Activated T-helper 9 cell treated with anti-CD3 and anti-CD28 coated beads, Interleukin-2, amount 50 U/mL, for 16 hours (primary cell): ENCODE results near the gene NFATC2.
"Not testable (repeated sequence)": the region's sequence is repeated elsewhere in the genome, so short reads cannot be mapped to it uniquely, and the experiment has no call there.

Source experiments
- DNase-seq: peaks from one replicate; pipeline ENCODE4 v3.0.0-alpha.2; 2020; ENCODE audit warnings: low read depth

NFATC2 gene

DNA sequence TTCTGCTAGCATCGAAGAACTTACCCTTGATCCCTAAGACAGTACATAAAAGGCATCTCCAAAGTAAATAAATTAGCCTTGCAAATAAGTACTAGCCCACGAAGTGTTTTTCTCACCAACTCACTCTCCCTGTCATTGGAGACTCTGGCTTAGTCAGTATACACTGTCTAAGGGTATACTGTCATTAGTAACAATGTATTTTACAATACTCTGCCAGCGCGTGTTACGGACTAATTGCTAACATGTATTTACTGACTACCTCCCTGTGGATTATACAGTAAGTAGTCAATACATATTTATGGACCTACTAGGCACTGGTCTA lies 72.1 kb downstream of the NFATC2 start:
- DNase-seq, result no peak

DNA sequence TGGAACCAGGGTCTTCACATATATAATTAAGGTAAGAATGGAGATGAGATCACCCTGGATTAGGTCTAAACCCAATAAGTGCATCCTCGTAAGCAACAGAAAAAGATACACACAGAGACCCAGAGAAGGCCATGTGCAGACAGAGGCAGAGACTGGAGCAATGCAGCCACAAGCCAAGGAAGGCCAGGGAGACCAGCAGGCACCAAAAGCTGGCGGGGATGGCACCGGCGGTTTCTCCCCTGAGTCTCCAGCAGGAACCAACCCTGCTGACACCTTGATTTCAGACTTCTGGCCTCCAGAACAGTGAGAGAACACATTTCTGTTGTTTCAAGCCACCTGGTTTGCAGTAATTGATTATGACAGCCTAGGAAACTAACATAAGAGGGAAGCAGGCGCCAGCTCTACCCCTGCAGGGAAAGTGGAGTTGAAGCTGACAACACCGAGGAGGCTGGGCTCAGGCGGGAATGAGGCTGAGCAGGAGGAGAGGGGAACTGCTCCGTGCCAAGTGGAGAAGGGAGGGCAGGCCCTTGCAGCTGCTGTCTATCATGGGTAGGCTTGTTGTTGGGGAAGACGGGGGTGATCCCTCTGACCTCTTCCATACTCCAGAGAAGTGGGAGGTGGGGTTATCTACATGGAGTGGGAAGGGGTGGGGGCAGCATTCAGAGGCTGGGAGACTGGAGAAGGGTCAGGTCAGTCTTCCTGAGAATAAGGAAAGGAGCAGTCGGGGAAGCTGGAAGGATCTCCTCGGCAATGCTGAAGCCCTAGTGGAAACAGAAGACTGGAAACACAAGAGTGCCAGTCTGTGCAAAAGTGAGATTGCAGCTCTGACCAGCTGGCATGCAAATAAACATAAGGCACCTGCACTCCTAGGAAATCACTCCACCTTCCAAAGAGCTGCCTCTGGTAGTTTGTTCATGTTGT lies 72.7 kb downstream of the NFATC2 start:
- no peak for DNase-seq

DNA sequence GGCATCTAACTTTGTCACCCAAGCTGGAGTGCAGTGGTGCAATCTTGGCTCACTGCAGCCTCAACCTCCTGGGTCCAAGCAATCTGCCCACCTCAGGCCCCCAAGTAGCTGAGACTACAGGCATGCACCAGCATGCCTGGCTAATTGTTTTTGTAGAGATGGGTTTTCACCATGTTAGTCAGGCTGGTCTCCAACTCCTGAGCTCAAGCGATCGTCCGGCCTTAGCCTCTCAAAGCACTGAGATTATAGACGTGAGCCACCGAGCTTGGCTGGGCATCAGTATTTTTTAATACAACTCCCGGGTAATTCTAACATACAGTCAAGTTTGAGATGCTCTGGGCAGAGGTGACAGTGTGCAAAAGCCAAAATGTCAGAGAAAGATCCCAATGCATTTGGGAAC lies 73.5 kb downstream of the NFATC2 start:
- no peak for DNase-seq

DNA sequence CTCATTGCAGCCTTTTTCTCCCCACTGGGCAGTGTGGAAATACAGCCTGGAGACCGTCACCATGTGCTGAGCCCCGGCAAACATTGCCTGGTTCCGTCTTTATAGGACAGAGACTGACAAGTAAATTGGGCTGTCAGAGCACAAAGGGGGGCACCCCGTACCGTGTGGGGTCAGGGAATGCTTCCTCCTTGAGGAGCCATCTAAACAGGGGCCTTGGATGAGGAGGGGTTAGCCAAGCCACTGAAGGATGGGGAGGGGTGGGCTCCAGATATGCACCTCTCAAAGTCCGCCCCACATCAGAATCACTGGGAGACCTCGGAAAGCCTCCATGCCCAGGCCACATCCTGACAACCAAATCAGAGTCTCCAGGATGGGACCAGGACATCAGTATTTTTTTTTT lies 73.9 kb downstream of the NFATC2 start:
- no peak for DNase-seq

DNA sequence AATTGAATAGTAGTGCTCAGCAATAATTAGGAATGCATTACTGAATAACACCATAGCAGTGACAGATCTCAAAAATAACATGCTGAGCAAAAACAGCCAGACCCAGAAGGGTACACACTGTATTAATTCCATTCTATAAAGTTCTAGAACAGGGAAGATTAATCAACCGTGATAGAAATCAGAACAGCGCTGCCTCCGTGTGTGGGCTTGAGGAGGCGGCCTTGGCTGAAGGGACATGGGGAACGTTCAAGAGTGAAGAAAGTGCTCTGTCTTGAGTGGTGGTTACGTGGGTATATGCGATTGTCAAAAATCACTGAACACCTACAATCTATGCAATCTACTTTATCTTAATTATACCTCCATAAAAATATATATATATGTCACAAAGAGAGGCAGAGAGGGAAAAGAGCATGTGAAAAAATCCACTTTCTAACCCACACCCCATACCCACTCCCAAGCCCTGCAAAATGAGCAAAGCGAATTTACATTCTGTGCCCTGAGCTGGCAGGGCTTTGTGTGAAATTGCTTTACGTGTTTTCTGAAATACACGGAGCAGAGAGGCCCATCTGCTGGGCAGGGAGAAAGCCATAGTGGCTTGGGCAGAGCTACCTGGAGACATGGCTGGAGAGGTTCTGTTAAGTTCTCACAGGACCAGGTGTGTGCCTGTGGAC lies 74.4 kb downstream of the NFATC2 start:
- DNase-seq, result no peak

DNA sequence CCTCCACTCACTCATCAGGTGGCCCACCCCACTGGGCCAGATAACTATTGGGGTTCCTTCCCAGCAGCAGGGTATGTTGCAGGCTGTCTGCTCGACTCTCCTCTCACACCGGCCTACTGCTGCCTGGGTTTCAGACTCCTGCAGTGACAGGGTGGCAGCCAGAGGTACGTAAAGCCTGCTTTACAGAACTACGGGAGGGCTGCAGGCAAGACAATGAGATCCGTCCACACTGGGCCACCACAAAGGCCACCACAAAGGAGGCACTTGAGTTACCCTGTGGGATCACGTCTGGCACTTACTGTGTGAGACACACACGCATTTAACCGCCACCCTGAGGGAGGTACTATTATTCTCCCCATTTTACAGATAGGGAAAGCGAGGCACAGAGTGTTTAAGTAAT lies 78.5 kb downstream of the NFATC2 start:
- no peak for DNase-seq

DNA sequence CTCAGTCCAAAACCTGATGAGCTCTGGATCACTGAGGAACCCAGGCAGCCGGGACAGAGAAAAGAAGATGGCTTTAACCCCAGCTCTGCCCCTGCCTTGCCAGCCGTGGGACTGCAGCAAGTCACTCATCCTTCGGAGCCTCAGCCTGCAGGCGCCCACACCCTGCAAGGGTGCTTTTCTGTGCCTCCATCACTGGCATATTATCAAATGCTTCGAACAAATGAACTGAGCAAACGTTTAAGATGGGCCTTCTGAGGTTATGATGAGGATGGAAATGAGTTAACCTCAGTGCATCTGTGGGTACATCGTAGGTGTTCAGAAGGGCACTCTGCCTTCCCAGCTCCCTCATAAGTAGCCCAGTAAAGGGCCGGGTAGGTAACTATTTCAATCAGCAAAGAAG lies 79.0 kb downstream of the NFATC2 start:
- no peak for DNase-seq

DNA sequence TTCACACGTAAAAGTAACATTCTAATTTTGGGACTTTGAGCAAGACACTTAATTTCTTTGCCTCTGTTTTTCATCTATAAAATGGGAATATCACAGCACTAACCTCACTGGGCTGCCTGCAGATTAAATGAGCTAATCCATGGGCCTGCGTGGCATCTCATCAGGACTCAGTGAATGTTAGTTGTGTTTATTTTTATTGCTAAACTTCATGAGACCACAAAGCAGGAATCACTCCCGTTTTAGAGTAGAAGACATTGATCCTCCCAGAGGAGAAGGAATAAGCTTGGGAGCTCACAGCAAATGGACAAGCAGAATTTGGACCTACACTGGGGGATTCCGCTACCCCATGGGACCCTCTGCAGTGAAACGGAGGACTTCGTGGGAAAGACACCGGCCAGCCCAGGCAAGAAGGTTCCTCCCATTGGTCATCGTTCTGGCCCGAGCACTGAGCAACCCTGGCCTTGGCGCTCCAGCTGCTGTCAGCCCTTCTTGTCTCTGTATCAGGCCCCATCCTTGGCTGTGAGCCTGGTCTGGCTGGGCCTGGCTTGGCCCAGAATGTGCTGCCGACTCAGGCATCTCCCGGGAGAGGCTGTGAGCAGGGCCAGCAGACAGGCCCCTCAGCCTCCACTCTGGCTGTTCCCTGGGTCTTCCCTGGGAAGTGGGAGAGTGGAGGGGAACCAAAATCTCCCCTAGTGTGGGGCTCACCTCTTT lies 79.8 kb downstream of the NFATC2 start:
- no peak for DNase-seq

DNA sequence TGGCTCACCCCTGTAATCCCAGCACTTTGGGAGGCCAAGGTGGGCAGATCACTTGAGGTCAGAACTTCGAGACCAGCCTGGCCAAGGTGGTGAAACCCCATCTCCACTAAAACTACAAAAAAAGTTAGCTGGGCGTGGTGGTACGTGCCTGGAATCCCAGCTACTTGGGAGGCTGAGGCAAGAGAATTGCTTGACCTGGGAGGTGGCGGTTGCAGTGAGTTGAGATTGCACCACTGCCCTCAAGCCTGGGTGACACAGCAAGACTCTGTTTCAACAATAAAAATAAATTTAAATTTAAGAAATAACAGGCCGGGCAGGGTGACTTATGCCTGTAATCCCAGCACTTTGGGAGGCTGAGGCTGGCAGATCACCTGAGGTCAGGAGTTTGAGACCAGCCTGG lies 80.7 kb downstream of the NFATC2 start:
- DNase-seq, result not testable (repeated sequence)

DNA sequence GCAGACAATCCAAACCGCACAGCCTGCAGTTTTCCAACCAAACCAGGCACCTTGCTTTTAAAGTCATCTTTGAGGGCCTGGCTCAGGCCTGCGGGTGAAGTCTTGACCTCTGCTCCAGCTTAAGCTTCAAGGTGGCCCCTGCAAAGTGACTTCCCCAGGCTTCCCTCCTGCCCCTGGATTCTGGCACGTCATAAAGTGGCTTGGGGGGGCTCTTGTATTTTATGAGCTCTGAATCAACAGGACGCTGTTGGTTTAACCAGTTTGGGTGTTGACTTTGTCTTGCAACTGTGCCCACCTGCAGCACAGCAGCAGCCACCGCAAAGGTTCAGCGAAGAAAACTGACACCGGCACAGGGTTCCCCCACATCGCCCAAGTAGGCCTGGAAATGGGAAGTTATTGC lies 81.2 kb downstream of the NFATC2 start:
- no peak for DNase-seq

DNA sequence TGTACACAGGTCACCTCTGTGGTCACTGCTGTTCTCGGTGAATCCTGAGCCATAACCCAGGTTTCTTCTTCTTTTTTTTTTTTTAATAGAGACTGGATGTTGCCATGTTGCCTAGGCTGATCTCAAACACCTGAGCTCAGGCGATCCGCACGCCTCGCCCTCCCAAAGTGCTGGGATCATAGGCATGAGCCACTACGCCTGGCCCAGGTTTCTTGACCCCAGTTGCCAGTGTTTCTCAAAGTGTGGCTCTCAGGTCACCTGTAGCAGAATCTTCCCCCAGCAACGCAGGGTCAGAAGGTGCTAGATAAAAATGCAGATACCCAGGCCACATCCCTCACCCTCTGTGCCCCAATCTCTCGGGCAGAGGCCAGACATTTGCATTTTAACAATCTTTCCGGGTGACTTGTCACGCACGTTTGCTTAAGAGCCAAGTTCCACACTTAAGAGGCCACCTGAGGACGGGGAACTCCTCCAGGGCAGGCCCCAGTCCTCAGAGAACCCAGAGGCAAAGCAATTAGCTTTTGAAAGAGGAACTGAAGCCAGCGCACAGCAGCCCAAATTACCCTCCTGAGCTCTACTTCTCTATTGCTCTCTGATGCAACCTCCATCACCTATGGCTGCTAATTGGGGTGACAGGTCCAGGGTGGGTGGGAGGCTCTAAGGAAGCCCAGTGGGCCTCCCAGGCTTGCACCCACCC lies 81.8 kb downstream of the NFATC2 start:
- DNase-seq, result no peak

DNA sequence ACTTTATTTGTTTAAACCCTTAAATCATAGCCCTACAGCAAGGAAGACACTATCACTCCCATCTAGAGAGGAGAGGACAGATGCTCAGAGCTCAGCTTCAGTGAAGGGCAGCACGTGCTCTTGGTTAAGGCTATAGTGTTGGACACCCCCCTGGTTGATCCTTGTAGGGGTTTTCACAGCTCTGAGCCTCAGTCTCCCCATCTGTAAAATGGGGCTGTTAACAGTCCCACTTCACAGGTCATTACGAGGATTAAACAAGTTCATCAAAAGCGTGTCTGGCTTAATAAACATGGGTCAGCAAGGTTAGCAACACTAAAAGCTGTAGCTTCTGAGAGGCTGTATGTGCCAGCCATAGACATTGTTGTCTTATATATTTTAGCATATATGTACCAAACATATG lies 82.4 kb downstream of the NFATC2 start:
- no peak for DNase-seq

DNA sequence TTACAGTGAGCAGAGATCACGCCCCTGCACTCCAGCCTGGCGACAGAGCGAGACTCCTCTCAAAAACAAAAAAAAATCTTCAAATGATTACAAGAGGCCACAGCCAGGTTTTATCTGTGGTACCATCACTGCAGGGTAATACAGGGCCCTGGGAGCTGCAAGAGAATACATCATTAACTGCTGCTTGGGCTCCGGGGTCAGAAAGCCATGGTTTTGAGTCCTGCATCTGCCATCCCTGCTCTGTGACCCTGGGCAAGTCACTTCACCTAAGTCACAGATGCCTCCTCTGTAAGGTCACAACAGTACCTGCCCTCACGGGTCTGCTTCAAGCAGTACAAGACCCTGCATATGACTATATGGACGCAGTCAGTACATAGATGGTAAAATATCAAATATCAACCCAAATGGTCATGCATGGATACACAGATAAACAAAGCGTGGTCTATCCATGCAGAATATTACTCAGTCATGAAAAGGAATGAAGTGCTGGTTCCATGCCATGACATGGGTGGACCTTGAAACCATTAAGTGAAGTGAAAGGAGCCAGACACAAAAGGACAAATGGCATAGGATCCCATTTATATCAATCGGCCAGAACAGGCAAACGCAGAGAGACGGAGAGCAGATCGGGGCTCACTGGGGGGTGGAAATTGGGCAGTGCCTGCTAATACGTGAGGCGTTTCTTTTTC lies 83.6 kb downstream of the NFATC2 start:
- DNase-seq, result no peak

DNA sequence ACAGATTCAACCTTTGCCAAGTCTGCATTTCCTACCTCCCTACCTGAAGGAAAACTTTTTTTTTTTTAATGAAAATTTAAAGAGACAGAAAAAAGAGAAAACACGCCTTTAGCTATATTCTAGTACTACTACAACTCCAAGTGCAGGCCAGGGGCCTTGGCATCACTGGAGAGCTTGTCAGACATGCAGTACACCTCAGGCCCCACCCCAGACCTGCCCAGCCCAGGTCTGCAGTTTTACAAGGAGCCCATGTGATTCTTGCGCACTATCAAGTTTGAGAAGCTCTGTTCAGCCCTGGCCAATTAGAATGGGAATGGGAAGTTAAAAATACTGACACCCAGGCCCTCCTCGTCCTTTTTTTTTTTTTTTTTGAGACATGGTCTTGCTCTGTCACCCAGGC lies 85.0 kb downstream of the NFATC2 start:
- DNase-seq, result no peak

DNA sequence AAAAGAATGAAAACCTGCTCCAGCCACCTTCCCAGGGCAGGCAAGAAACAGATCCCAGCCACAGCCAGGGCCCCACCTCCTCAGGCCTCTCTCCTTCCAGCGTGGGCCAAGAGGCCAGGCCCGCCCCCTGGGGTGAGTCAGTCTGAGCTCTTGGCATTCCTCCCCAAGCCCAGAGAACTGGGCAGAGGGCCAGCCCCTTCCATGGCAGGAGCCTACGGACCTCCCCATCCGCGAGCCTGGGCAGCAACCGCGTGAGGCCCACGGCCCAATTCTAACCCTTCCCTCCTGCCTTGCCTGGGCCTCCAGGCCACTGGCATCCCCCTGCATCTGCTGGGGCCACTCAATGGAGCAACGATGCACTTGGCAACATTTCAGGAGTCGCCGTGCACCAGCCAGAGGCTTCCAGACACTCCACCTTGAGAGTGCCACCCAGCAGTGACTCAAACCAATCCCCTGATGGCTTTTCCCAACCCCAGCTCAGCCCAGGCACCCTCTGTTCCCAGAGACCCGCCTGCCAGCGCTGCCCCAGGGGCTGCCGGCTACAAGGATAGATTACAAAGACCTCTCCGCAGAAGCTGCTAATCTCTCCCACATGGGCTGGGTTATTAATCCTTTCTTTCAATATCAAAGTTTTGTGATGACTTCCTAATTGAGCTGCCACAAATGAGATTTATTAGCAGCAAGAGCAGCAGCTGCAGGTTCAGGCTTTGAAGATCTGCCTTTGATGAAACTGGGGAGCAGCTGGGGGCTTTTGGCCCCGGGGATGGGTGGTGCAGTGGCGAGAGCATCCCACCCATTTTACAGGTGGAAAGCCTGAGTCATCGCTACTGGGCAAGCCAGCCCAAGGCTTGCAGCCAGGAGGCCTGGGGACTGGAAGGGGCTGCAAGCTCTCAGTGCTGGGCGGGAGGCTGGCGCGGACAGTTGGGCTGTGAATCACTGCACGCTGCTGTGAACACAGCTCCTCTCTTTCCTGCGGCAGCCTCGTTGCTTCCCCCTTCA lies 85.7 kb downstream of the NFATC2 start:
- no peak for DNase-seq

DNA sequence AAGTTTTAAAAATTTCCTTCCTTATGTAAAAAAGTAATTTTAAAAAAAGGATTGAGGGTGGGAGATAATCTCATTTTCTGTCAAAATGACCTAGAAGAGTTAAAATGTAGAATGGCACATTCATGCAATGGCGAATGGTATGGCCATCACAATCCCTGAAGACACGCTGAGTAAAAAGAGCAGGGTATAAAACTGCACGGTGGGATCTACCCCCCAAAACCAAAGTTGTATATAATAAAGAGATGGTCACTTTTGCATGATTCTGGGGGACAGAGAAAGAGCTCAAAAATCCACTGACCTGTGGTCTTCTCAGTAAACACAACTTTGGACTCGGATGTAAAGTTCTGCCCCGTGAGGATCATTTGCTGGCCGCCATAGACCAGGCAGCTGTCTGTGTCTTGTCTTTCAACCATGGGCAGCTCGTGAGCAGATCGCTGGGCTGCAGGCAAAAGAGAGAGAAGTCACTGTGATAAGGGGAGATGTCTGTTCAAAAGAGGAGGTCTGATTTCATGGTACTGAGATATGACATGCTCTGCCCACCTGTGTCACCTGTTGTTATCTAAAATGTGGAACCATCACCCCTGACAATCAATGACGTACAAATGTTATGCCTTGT lies 88.2 kb downstream of the NFATC2 start:
- no peak for DNase-seq

DNA sequence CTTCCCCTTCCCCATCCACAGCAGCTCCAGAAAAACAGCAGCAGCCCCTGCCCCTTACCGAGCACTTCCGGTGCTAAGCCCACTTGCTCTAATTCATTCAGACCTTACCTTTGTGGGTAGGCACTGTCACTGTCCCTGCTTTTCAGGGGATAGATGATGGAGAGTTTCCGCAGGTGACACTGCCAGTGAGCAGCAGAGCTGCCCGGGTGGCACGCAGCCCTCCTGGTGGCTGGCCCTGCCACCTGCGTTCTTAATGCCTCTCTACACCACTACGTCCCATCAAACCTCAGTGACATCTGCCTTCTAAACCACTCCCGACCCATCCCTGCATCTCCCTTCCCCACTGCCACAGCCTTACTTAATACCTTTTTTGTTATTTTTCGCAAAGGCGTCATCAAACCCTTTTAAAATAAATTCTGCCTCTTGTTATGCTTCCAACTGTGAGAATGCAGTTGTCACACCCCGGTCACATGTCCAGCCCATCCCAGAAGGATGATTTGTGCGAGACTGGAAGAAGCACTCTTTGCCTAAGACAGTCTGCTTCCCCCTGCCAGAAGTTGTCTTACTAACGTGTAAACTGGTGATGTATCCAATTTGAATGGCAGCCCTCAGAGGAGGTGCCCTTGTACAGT lies 89.7 kb downstream of the NFATC2 start:
- DNase-seq, result no peak

DNA sequence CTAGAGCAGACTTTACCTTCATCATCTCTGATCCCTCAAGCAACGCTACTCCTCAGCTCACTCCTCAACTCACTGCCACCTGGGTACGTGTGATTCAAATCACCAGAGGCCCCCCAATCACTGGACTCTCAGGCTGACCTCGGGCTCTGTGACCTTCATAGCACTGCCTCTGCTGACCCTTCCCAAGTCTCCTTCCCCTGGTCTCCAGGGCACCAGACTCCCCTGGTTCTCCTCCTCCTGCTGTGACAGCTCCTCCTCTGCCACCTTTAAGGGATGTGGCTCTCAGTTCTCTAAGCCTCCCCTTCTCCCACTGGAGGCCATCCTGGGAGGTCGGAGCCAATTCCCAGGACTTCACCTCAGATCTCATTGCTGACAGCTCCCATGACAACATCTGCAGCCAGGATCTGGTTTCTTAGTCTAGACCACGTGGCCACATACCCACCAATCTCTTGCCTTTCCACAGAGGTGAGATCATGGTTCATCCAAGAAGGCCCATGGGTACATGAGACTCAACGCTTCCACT lies 90.4 kb downstream of the NFATC2 start:
- DNase-seq, result no peak

DNA sequence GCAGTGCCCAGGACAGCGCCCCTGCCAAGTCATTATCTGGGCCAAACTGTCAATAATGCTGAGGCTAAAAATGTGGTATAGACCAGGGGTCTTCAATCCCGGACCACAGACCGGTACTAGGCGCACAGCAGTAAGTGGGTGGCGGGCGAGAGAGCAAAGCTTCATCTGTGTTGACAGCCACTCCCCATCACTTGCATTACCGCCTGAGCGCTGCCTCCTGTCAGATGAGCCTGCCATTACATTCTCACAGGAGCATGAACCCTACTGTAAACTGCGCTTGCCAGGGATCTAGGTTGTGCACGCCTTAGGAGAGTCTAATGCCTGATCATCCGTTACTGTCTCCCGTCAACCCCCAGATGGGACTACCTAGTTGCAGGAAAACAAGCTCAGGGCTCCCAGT lies 91.0 kb downstream of the NFATC2 start:
- no peak for DNase-seq
